Fibroblast of villous mesenchyme (primary cell): ENCODE results near the gene UNC5C. TPM values are rescaled to one million over a fixed set of nuclear protein-coding genes. Genes with fewer than 3 reads are reported as not detected.
A peak's percentile ranks its signal among the peaks of the same experiment; 100 is the strongest.

Experiments
- DNase-seq: peaks from one replicate; pipeline ENCODE4 v3.0.0-alpha.2; 2010; ENCODE audit warnings: low read depth
- H3K4me3 ChIP-seq: 2 replicates; pipeline ENCODE4 v1.5.1; 2011; ENCODE audit warnings: low read depth, mild to moderate bottlenecking, low read length
- CTCF ChIP-seq: IDR thresholded peaks from 2 replicates; pipeline ENCODE4 v1.5.1; 2012; ENCODE audit warnings: low read depth, mild to moderate bottlenecking, low read length; ENCODE audit not compliant: insufficient read depth
- total RNA-seq: library from RNA; depleted of rRNA; stranded (reverse); fragments of >200 nt; gene quantifications from 2 replicates; pipeline ENCODE4 v1.2.3, GENCODE V29; 2012

UNC5C gene
- total RNA-seq, 1 donor, result 0.43 TPM

DNA sequence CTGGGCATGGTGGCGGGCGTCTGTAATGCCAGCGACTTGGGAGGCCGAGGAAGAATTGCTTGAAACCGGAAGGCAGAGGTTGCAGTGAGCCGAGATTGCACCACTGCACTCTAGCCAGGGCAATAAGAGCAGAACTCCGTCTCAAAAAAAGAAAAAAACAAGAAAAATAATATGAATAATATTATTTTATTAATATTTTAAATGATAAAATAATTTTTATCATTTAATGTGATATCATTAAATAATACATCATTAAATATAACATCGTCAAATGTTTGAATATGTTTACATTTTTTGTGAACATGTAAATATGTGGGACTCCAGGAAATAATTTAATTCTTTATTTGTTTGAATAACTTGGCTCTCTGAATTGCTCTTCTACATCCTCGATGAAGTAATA is 15.5 kb downstream of the UNC5C start:
- DNase-seq, result no peak
- H3K4me3 ChIP-seq, result no peak overlapping the region
- TF ChIP-seq CTCF, result no peak

DNA sequence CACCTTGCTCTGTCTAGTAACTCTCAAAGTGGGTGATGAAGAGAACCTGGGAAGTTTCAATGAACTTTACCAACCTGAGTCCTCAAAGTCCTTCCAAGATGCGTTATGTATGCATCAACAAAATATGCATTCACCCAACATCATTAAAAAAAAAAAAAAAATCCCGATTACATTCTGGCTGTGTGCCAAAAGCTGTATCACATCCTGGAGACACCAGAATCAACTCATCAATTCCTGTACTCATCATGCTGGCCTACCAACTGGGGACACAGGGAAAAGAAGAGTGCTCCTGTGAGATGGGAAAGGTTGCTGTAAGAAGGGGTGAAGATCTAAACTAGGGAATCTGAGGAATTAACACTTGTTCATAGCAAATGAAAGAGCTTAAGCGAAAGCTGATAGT is 16.5 kb downstream of the UNC5C start:
- no peak for TF ChIP-seq CTCF
- H3K4me3 ChIP-seq, result no peak overlapping the region
- no peak for DNase-seq

- no peak for TF ChIP-seq CTCF
- no peak for DNase-seq
- H3K4me3 ChIP-seq, result no peak overlapping the region
Observed at GRCh38 chr4:95531141-95531540, 17.6 kb downstream of the UNC5C start.

DNA sequence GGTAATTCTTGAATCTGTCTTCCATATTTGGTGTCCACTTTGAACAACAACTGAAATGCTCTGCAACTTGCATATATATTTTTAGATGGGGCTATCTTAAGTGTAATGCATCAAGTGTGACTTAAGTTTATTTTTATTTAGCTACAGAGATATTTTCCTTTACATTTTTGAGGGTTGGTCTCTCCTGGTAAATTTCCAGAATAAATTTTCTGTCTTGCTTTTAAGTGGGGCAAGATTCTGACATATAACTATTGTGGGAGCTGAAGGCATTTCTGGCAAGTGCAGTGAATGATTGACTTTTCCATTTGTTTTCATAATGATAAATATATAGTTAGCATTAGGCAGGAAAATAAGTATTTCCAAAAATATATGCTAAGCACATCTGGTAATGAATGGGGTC is 18.8 kb downstream of the UNC5C start:
- no peak for TF ChIP-seq CTCF
- no peak for DNase-seq
- H3K4me3 ChIP-seq, result no peak overlapping the region

DNA sequence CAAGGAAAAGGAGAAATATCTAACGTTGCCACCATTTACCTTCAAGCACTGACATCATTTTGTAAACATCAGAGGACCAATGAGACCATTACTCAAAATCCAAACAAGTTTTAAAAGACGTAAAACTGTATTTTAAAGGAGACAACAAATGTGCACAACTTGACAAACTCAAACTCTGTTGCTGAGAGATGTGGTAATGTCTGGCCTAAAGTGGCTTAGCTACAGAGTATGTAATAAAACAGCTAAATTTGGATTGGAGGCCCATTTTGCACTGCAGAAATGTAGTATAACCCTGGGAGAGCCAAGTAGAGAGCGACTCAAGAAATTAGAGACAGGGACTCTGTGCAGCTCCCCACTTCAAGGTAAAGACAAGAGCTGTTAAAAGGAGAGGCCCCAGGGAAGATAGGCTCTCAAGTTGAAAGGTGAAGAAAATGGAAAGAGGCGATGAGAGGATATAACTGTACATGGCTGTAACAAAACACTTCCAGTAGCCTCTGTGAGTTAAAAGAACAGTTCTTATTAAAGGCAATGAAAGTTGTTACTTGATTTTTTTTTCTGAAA is 20.3 kb downstream of the UNC5C start:
- peak; percentile 20 for DNase-seq
- no peak for TF ChIP-seq CTCF
- H3K4me3 ChIP-seq, result no peak overlapping the region

GRCh38 chr4:95526075-95526474 is 22.7 kb downstream of the UNC5C start:
- DNase-seq, result no peak

More at GRCh38 chr4:95526075-95526474, 22.7 kb downstream of the UNC5C start:
- H3K4me3 ChIP-seq, result no peak overlapping the region
- TF ChIP-seq CTCF, result no peak
